Measurements from ENCODE around the gene PGM2L1.

The PGM2L1 gene

DNA sequence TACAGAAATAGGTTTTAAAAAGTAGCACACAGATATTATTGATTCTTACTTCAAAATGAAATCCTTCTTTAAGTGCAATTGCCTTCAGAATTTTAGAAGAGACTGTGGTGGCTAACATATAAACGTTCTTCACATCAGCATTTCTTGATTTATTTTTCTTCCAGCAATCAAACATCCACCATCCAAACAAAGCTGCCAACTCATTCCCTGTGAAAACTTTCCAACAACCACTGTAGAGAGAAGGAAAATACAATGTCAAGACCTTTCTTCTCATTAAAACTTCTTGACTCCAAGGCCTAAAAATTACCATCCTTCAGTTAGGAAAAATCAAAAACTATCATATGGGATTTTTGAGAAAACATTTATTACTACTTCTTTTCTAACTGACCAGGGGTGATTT, 52.8 kb downstream of the PGM2L1 start:
- H3K9me3 ChIP-seq (ENCODE audit: insufficient read depth, low read length) = no peaks in the 10 kb centered on the region
- no peaks in the 10 kb centered on the region for H3K79me2 ChIP-seq (ENCODE audit: insufficient read depth, low read length)
- no peak overlapping the region for H3K4me2 ChIP-seq (ENCODE audit: low read depth, low read length, poor library complexity, severe bottlenecking)
- no peak overlapping the region for H2AFZ ChIP-seq (ENCODE audit: low read depth, low read length, severe bottlenecking)
- H3K27me3 ChIP-seq (ENCODE audit: low read length) = no peaks in the 10 kb centered on the region
- H4K20me1 ChIP-seq (ENCODE audit: low read depth, low read length) = no peaks in the 10 kb centered on the region
- no peaks in the 10 kb centered on the region for H3K9me2 ChIP-seq (replicated peaks; ENCODE audit: insufficient read depth, low read length)
- H3K4me3 ChIP-seq (ENCODE audit: insufficient read depth, low read length, poor library complexity, severe bottlenecking) = no peak overlapping the region
- TF ChIP-seq EZH2phosphoT487 (conservative IDR thresholded peaks at IDR 0.05; ENCODE audit: low read length) = no peak
- TF ChIP-seq, protein P1, sequence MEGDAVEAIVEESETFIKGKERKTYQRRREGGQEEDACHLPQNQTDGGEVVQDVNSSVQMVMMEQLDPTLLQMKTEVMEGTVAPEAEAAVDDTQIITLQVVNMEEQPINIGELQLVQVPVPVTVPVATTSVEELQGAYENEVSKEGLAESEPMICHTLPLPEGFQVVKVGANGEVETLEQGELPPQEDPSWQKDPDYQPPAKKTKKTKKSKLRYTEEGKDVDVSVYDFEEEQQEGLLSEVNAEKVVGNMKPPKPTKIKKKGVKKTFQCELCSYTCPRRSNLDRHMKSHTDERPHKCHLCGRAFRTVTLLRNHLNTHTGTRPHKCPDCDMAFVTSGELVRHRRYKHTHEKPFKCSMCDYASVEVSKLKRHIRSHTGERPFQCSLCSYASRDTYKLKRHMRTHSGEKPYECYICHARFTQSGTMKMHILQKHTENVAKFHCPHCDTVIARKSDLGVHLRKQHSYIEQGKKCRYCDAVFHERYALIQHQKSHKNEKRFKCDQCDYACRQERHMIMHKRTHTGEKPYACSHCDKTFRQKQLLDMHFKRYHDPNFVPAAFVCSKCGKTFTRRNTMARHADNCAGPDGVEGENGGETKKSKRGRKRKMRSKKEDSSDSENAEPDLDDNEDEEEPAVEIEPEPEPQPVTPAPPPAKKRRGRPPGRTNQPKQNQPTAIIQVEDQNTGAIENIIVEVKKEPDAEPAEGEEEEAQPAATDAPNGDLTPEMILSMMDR (IDR thresholded peaks at IDR 0.05; ENCODE audit: insufficient read depth, low read length, poor library complexity, severe bottlenecking) = no peak
- H3K27ac ChIP-seq (ENCODE audit: low read depth, low read length) = no peak overlapping the region
- H3K36me3 ChIP-seq (ENCODE audit: low read length) = 0 out of 2 replicates have a peak, but pooled peaks cover 2% of the 10 kb centered on the region
- H3K9ac ChIP-seq (ENCODE audit: low read length) = no peak overlapping the region
- H3F3A ChIP-seq (ENCODE audit: insufficient read depth) = no peaks in the 10 kb centered on the region

GRCh38 chr11:74341921-74342320, 56.3 kb downstream of the PGM2L1 start:
- H3K9me2 ChIP-seq (replicated peaks; ENCODE audit: insufficient read depth, low read length) = no peaks in the 10 kb centered on the region
- no peak overlapping the region for H3K4me2 ChIP-seq (ENCODE audit: low read depth, low read length, poor library complexity, severe bottlenecking)
- H3F3A ChIP-seq (ENCODE audit: insufficient read depth) = no peaks in the 10 kb centered on the region
- no peaks in the 10 kb centered on the region for H3K36me3 ChIP-seq (ENCODE audit: low read length)
- H2AFZ ChIP-seq (ENCODE audit: low read depth, low read length, severe bottlenecking) = no peak overlapping the region
- no peaks in the 10 kb centered on the region for H3K79me2 ChIP-seq (ENCODE audit: insufficient read depth, low read length)
- H3K9me3 ChIP-seq (ENCODE audit: insufficient read depth, low read length) = no peaks in the 10 kb centered on the region
- no peaks in the 10 kb centered on the region for H4K20me1 ChIP-seq (ENCODE audit: low read depth, low read length)
- TF ChIP-seq, protein P1 (IDR thresholded peaks at IDR 0.05; ENCODE audit: insufficient read depth, low read length, poor library complexity, severe bottlenecking) = no peak
- TF ChIP-seq EZH2phosphoT487 (conservative IDR thresholded peaks at IDR 0.05; ENCODE audit: low read length) = no peak
- H3K27me3 ChIP-seq (ENCODE audit: low read length) = no peaks in the 10 kb centered on the region
- no peak overlapping the region for H3K4me3 ChIP-seq (ENCODE audit: insufficient read depth, low read length, poor library complexity, severe bottlenecking)
- H3K9ac ChIP-seq (ENCODE audit: low read length) = no peak overlapping the region
- no peak overlapping the region for H3K27ac ChIP-seq (ENCODE audit: low read depth, low read length)

DNA sequence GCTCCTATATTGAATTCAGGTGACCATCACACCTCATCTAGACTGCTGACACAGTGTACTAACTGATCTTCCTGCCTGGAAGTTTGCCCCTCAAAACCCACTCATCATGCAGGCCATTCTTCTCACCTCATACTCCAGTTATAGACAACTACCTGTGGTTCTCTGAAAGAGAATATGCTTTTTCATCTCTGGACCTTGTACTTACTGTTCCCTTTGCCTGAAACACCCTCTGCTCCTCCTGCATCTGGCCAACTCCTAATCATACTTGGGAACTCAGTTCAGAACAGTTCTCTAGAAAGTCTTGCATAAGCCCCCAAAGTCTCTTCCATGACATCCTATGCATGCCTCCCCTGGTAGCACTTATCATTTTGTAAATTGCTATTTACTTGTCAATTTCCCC, 58.6 kb downstream of the PGM2L1 start:
- no peaks in the 10 kb centered on the region for H3K27me3 ChIP-seq (ENCODE audit: low read length)
- no peaks in the 10 kb centered on the region for H3K9me3 ChIP-seq (ENCODE audit: insufficient read depth, low read length)
- H3K9ac ChIP-seq (ENCODE audit: low read length) = no peak overlapping the region
- H3K79me2 ChIP-seq (ENCODE audit: insufficient read depth, low read length) = no peaks in the 10 kb centered on the region
- H3K36me3 ChIP-seq (ENCODE audit: low read length) = no peaks in the 10 kb centered on the region
- TF ChIP-seq, protein P1 (IDR thresholded peaks at IDR 0.05; ENCODE audit: insufficient read depth, low read length, poor library complexity, severe bottlenecking) = no peak
- TF ChIP-seq EZH2phosphoT487 (conservative IDR thresholded peaks at IDR 0.05; ENCODE audit: low read length) = no peak
- H3K27ac ChIP-seq (ENCODE audit: low read depth, low read length) = no peak overlapping the region
- no peak overlapping the region for H2AFZ ChIP-seq (ENCODE audit: low read depth, low read length, severe bottlenecking)
- no peak overlapping the region for H3K4me3 ChIP-seq (ENCODE audit: insufficient read depth, low read length, poor library complexity, severe bottlenecking)
- no peaks in the 10 kb centered on the region for H3K9me2 ChIP-seq (replicated peaks; ENCODE audit: insufficient read depth, low read length)
- H3F3A ChIP-seq (ENCODE audit: insufficient read depth) = no peaks in the 10 kb centered on the region
- H3K4me2 ChIP-seq (ENCODE audit: low read depth, low read length, poor library complexity, severe bottlenecking) = no peak overlapping the region
- H4K20me1 ChIP-seq (ENCODE audit: low read depth, low read length) = no peaks in the 10 kb centered on the region
